ENCODE data around the gene DLG1.
"Not testable (repeated sequence)": the region's sequence is repeated elsewhere in the genome, so short reads cannot be mapped to it uniquely, and the experiment has no call there.

Gene DLG1

GRCh38 chr3:197289726-197290125 is 8.7 kb downstream of the DLG1 start:
- DNase-seq (ENCODE audit: low read depth): no peak

GRCh38 chr3:197286678-197287077 is 11.7 kb downstream of the DLG1 start:
- DNase-seq (ENCODE audit: low read depth): no peak

- DNase-seq (ENCODE audit: low read depth): no peak
These were observed 12.9 kb downstream of the DLG1 start for GRCh38 chr3:197285557-197285956.

- no peak for DNase-seq (ENCODE audit: low read depth)
These were observed 15.4 kb downstream of the DLG1 start for GRCh38 chr3:197283045-197283444.

GRCh38 chr3:197281849-197282248 is 16.6 kb downstream of the DLG1 start:
- no peak for DNase-seq (ENCODE audit: low read depth)

- DNase-seq (ENCODE audit: low read depth): no peak
These were observed 18.3 kb downstream of the DLG1 start for GRCh38 chr3:197280156-197280555.

GRCh38 chr3:197278933-197279332 is 19.5 kb downstream of the DLG1 start:
- no peak for DNase-seq (ENCODE audit: low read depth)

GRCh38 chr3:197276808-197277207 is 21.6 kb downstream of the DLG1 start:
- not testable (repeated sequence) for DNase-seq (ENCODE audit: low read depth)

GRCh38 chr3:197270558-197271317 is 27.7 kb downstream of the DLG1 start:
- DNase-seq (ENCODE audit: low read depth): no peak

GRCh38 chr3:197269024-197269423 is 29.4 kb downstream of the DLG1 start:
- DNase-seq (ENCODE audit: low read depth): no peak

- DNase-seq (ENCODE audit: low read depth): no peak
These were observed 30.1 kb downstream of the DLG1 start for GRCh38 chr3:197268294-197268693.

GRCh38 chr3:197266331-197266730 is 32.1 kb downstream of the DLG1 start:
- no peak for DNase-seq (ENCODE audit: low read depth)

- DNase-seq (ENCODE audit: low read depth): no peak
These were observed 35.7 kb downstream of the DLG1 start for GRCh38 chr3:197262709-197263108.

GRCh38 chr3:197261164-197261509 is 37.3 kb downstream of the DLG1 start:
- no peak for DNase-seq (ENCODE audit: low read depth)

GRCh38 chr3:197260491-197261163 is 37.8 kb downstream of the DLG1 start:
- DNase-seq (ENCODE audit: low read depth): no peak

- DNase-seq (ENCODE audit: low read depth): no peak
These were observed 39.3 kb downstream of the DLG1 start for GRCh38 chr3:197259096-197259495.

- no peak for DNase-seq (ENCODE audit: low read depth)
These were observed 40.1 kb downstream of the DLG1 start for GRCh38 chr3:197258168-197258755.

- DNase-seq (ENCODE audit: low read depth): no peak
These were observed 40.7 kb downstream of the DLG1 start for GRCh38 chr3:197257711-197258110.

- no peak for DNase-seq (ENCODE audit: low read depth)
These were observed 41.5 kb downstream of the DLG1 start for GRCh38 chr3:197256836-197257444.

GRCh38 chr3:197256104-197256503 is 42.3 kb downstream of the DLG1 start:
- no peak for DNase-seq (ENCODE audit: low read depth)

- no peak for DNase-seq (ENCODE audit: low read depth)
These were observed 45.0 kb downstream of the DLG1 start for GRCh38 chr3:197253238-197253947.

GRCh38 chr3:197249542-197249941 is 48.9 kb downstream of the DLG1 start:
- DNase-seq (ENCODE audit: low read depth): no peak
